SK-N-MC (cell line): ENCODE data around the gene NAV3.

Experiments used
- EZH2 ChIP-seq: fragments of 200-600 bp; sonication (generic); IDR thresholded peaks from one replicate; pipeline ENCODE4 v1.6.1; 2017; ENCODE audit warnings: antibody characterized with exemption
- FOXP2 ChIP-seq: optimal IDR thresholded peaks from 2 replicates; pipeline ENCODE3; 2011; ENCODE audit warnings: mild to moderate bottlenecking, moderate library complexity; ENCODE audit not compliant: insufficient read depth; ENCODE audit errors: extremely low read length, control extremely low read depth
- POLR2AphosphoS5 ChIP-seq: IDR thresholded peaks from 2 replicates; pipeline ENCODE4 v1.6.1; 2012; ENCODE audit warnings: mild to moderate bottlenecking, low read depth, low read length, borderline replicate concordance

GRCh38 chr12:78194448-78194847 lies 363.8 kb downstream of the NAV3 start:
- TF ChIP-seq FOXP2 = no peak
- no peak for TF ChIP-seq POLR2AphosphoS5
- TF ChIP-seq EZH2 = no peak
